ENCODE measurements around the gene PIP4P1. TPM values are rescaled to one million over a fixed set of nuclear protein-coding genes. Genes with fewer than 3 reads are reported as not detected.

The PIP4P1 gene
- total and polyA plus RNA-seq, 2 of the 13 experiments (the other 11 are each of a cell fraction or from before 2014, with no cell fraction given), result 33.4 to 47.0 TPM

- no peak for TF ChIP-seq TBL1XR1 (IDR thresholded peaks at IDR 0.05; ENCODE audit: borderline replicate concordance, low read length, partially characterized antibody)
- peak; percentile 88; the same call in 1 of the 2 replicates for TF ChIP-seq ZNF780A (CRISPR knock-in tag; IDR thresholded peaks at IDR 0.05)
- no peak; the same call in 1 of the 2 replicates for TF ChIP-seq RCOR2 (CRISPR knock-in tag; IDR thresholded peaks at IDR 0.05)
- no peak; the same call in 1 of the 2 replicates for TF ChIP-seq RARA (CRISPR knock-in tag; IDR thresholded peaks at IDR 0.05)
- no peak for TF ChIP-seq FUBP1 (CRISPR knock-in tag; IDR thresholded peaks at IDR 0.05; ENCODE audit: borderline replicate concordance)
- TF ChIP-seq ZNF282 (IDR thresholded peaks at IDR 0.05; ENCODE audit: partially characterized antibody), result no peak
- no peak for TF ChIP-seq DPF2 (CRISPR knock-in tag; IDR thresholded peaks at IDR 0.05; ENCODE audit: borderline replicate concordance, low read depth)
- peak; percentile 77 for TF ChIP-seq AGO1 (IDR thresholded peaks at IDR 0.05; ENCODE audit: low read depth, low read length, poor library complexity, severe bottlenecking)
- no peak for TF ChIP-seq ZNF207 (IDR thresholded peaks at IDR 0.05; ENCODE audit: borderline replicate concordance)
- no peak for TF ChIP-seq ZFAT (CRISPR knock-in tag; conservative IDR thresholded peaks at IDR 0.05)
- peak; percentile 37; the same call in 1 of the 2 replicates for TF ChIP-seq ZSCAN31 (CRISPR knock-in tag; IDR thresholded peaks at IDR 0.05; ENCODE audit: low read depth)
- peak; percentile 80; the same call in 1 of the 2 replicates for TF ChIP-seq ZNF678 (CRISPR knock-in tag; IDR thresholded peaks at IDR 0.05)
- TF ChIP-seq AKNA (CRISPR knock-in tag; IDR thresholded peaks at IDR 0.05; ENCODE audit: borderline replicate concordance), result no peak
- TF ChIP-seq KDM6A (CRISPR knock-in tag; IDR thresholded peaks at IDR 0.05; ENCODE audit: low read depth), result no peak
- TF ChIP-seq ZNF550 (CRISPR knock-in tag; IDR thresholded peaks at IDR 0.05; ENCODE audit: borderline replicate concordance), result peak; percentile 23; the same call in 1 of the 2 replicates
- TF ChIP-seq ZNF713 (CRISPR knock-in tag; IDR thresholded peaks at IDR 0.05), result 0 out of 2 replicates have a peak, but pooled peaks have one; percentile 61
- no peak for TF ChIP-seq ZNF782 (CRISPR knock-in tag; IDR thresholded peaks at IDR 0.05; ENCODE audit: borderline replicate concordance)
- no peak for TF ChIP-seq MAZ (IDR thresholded peaks at IDR 0.05; ENCODE audit: borderline replicate concordance, low read depth, low read length)
- no peak; the same call in 1 of the 2 replicates for TF ChIP-seq MAZ (CRISPR knock-in tag; IDR thresholded peaks at IDR 0.05; ENCODE audit: low read depth)
- peak; percentile 41 for TF ChIP-seq TEAD3 (CRISPR knock-in tag; optimal IDR thresholded peaks at IDR 0.05; ENCODE audit: borderline replicate concordance)
- 0 out of 2 replicates have a peak, but pooled peaks have one; percentile 54 for TF ChIP-seq HOXA5 (CRISPR knock-in tag; IDR thresholded peaks at IDR 0.05)
- TF ChIP-seq CHD2 (IDR thresholded peaks at IDR 0.05; ENCODE audit: low read depth, low read length), result no peak
- TF ChIP-seq PTBP1 (IDR thresholded peaks at IDR 0.05; ENCODE audit: low read depth, low read length, poor library complexity, severe bottlenecking), result peak; percentile 83
These were observed 8.1 kb upstream of the PIP4P1 start, which contains the start of gene PNP (continued) for GRCh38 chr14:20469242-20469889.
